Liver (tissue), 9 donors: Measurements from ENCODE around the gene ACTN4. TPM values are rescaled to one million over a fixed set of nuclear protein-coding genes. Genes with fewer than 3 reads are reported as not detected.

Experiments used
- DNase-seq: peaks from one replicate; pipeline ENCODE4 v3.0.0-alpha.2; 2017; ENCODE audit warnings: low spot score
- H3K27ac ChIP-seq, 2 donors: one replicate each; pipeline ENCODE4 v1.7.0; 2013; ENCODE audit warnings: inconsistent platforms in 2 of 2, low read length in 2 of 2, control low read depth in 1 of 2, low read depth in 1 of 2, mild to moderate bottlenecking in 1 of 2
- H3K27me3 ChIP-seq, 4 donors: one replicate each; pipeline versions ENCODE4 v1.6.1 to v1.7.0; 2013; ENCODE audit warnings: low read length in 3 of 4, inconsistent platforms in 1 of 4, mild to moderate bottlenecking in 1 of 4, moderate library complexity in 1 of 4; ENCODE audit not compliant: control insufficient read depth in 4 of 4, insufficient read depth in 4 of 4
- H3K36me3 ChIP-seq, 4 donors: one replicate each; pipeline versions ENCODE4 v1.6.1 to v1.7.0; 2013; ENCODE audit warnings: low read length in 3 of 4, mild to moderate bottlenecking in 3 of 4, low read depth in 1 of 4, moderate library complexity in 1 of 4; ENCODE audit not compliant: control insufficient read depth in 4 of 4, insufficient read depth in 3 of 4
- H3K4me1 ChIP-seq, 4 donors: one replicate each; pipeline versions ENCODE4 v1.6.1 to v1.7.0; 2013; ENCODE audit warnings: low read length in 3 of 4, mild to moderate bottlenecking in 3 of 4, moderate library complexity in 1 of 4; ENCODE audit not compliant: control insufficient read depth in 4 of 4, insufficient read depth in 4 of 4
- H3K4me3 ChIP-seq, 3 donors: one replicate each; pipeline versions ENCODE4 v1.6.1 to v1.7.0; 2013; ENCODE audit warnings: low read length in 3 of 3, control low read depth in 1 of 3, low read depth in 1 of 3, mild to moderate bottlenecking in 1 of 3
- H3K9ac ChIP-seq, 2 donors: one replicate each; pipeline ENCODE4 v1.7.0; 2013; ENCODE audit warnings: low read length in 2 of 2, mild to moderate bottlenecking in 2 of 2, moderate library complexity in 2 of 2, control low read depth in 1 of 2, low read depth in 1 of 2
- H3K9me3 ChIP-seq, 4 donors: one replicate each; pipeline versions ENCODE4 v1.6.1 to v1.7.0; 2013; ENCODE audit warnings: low read length in 3 of 4; ENCODE audit not compliant: control insufficient read depth in 4 of 4
- ATF3 ChIP-seq: IDR thresholded peaks from 2 replicates; pipeline ENCODE4 v1.6.1; 2016; ENCODE audit warnings: antibody characterized with exemption
- EGR1 ChIP-seq, 2 donors: IDR thresholded peaks; 2 replicates each; pipeline ENCODE4 v1.6.1; 2016 to 2018; ENCODE audit warnings: antibody characterized with exemption in 2 of 2, low read depth in 2 of 2
- FOXA1 ChIP-seq: IDR thresholded peaks from 2 replicates; pipeline ENCODE4 v1.6.1; 2016; ENCODE audit warnings: antibody characterized with exemption
- FOXA2 ChIP-seq: IDR thresholded peaks from 2 replicates; pipeline ENCODE4 v1.6.1; 2016; ENCODE audit warnings: antibody characterized with exemption
- GABPA ChIP-seq, 2 donors: IDR thresholded peaks in 1 of 2; conservative IDR thresholded peaks in 1 of 2; 2 replicates each; pipeline ENCODE4 v1.6.1; 2016; ENCODE audit warnings: antibody characterized with exemption in 2 of 2, mild to moderate bottlenecking in 1 of 2, moderate library complexity in 1 of 2
- HNF4A ChIP-seq, 2 donors: conservative IDR thresholded peaks; 2 replicates each; pipeline ENCODE4 v1.6.1; 2016; ENCODE audit warnings: antibody characterized with exemption in 2 of 2, mild to moderate bottlenecking in 2 of 2
- HNF4G ChIP-seq: IDR thresholded peaks from 2 replicates; pipeline ENCODE4 v1.6.1; 2016; ENCODE audit warnings: antibody characterized with exemption
- JUND ChIP-seq, 2 donors: IDR thresholded peaks; 2 replicates each; pipeline ENCODE4 v1.6.1; 2016; ENCODE audit warnings: antibody characterized with exemption in 2 of 2
- NR2F2 ChIP-seq: IDR thresholded peaks from 2 replicates; pipeline ENCODE4 v1.6.1; 2016; ENCODE audit warnings: antibody characterized with exemption
- RAD21 ChIP-seq, 2 donors: IDR thresholded peaks; 2 replicates each; pipeline ENCODE4 v1.6.1; 2016; ENCODE audit warnings: antibody characterized with exemption in 2 of 2, mild to moderate bottlenecking in 2 of 2
- REST ChIP-seq: IDR thresholded peaks from 2 replicates; pipeline ENCODE4 v1.6.1; 2016; ENCODE audit warnings: antibody characterized with exemption, mild to moderate bottlenecking
- RXRA ChIP-seq, 2 donors: IDR thresholded peaks; 2 replicates each; pipeline ENCODE4 v1.6.1; 2017 to 2018; ENCODE audit warnings: antibody characterized with exemption in 2 of 2, mild to moderate bottlenecking in 1 of 2
- SP1 ChIP-seq: IDR thresholded peaks from 2 replicates; pipeline ENCODE4 v1.6.1; 2018; ENCODE audit warnings: antibody characterized with exemption, mild to moderate bottlenecking
- TAF1 ChIP-seq: conservative IDR thresholded peaks from 2 replicates; pipeline ENCODE4 v1.6.1; 2016; ENCODE audit warnings: antibody characterized with exemption, mild to moderate bottlenecking
- YY1 ChIP-seq: IDR thresholded peaks from 2 replicates; pipeline ENCODE4 v1.6.1; 2016; ENCODE audit warnings: antibody characterized with exemption, mild to moderate bottlenecking
- ZBTB33 ChIP-seq: IDR thresholded peaks from 2 replicates; pipeline ENCODE4 v1.6.1; 2016; ENCODE audit warnings: antibody characterized with exemption
- WGBS: extraction: QIAGEN DNeasy Blood & Tissue Kit; methylation state at CpG from one replicate; pipeline ENCODE4 v1.1.7; 2013; 5-methylcytosine and 5-hydroxymethylcytosine counted together
- polyA plus RNA-seq, 2 donors: library from polyadenylated mRNA; stranded (reverse) in 1 of 2; unstranded in 1 of 2; fragments of 200-250 nt in 1 of 2; fragments of >200 nt in 1 of 2; fragmentation: Nextera tagmentation in 1 of 2; extraction: Ambion mirVana in 1 of 2; gene quantifications; one replicate each; pipeline versions ENCODE4 v1.2.1 to v1.2.3, GENCODE V29; 2013 to 2015
- total RNA-seq, 2 donors: library from RNA; depleted of rRNA; stranded (reverse); fragments of >200 nt; gene quantifications; one replicate each; pipeline ENCODE4 v1.2.3, GENCODE V29; 2014
- TF ChIP-seq, protein P1 (sequence below): fragments of 150-350 bp; IDR thresholded peaks from 2 replicates; pipeline ENCODE4 v1.5.1; 2017; ENCODE audit warnings: improper control_type of control experiment, low read depth, low read length; ENCODE audit not compliant: missing input control
- donor health status: healthy.
- donor health status: healthy.
- donor health status: healthy.
- donor health status: healthy.
- donor health status: healthy.

Gene ACTN4
- total and polyA plus RNA-seq, 4 donors = 35.4 to 164 (median 98.7) TPM

DNA sequence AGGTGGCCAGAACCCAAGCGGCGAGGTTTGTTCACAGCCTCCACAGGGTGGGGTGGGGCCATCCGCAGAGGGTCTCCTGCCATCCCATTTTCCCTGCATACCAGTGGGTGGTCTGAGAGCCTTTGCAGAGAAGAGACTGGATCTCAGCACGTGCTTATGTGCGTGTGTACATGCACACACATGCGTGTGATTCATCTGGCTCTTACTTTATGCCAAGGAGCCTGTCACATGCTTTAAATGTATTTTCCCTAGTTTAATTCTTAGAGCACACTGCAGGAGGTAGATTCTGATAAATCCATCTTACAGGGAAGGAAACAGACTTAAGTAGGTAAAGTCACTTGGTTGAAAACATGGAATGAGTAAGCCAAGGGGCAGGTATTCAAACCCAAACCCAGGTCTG is 49.7 kb downstream of the ACTN4 start:
- no peak for TF ChIP-seq NR2F2
- no peak for TF ChIP-seq REST
- no peak for TF ChIP-seq ATF3
- TF ChIP-seq FOXA1 = no peak
- TF ChIP-seq HNF4A (conservative IDR thresholded peaks at IDR 0.05) = no peak
- TF ChIP-seq RAD21 (IDR thresholded peaks at IDR 0.05) = no peak
- TF ChIP-seq RXRA (IDR thresholded peaks at IDR 0.05) = no peak
- TF ChIP-seq SP1 = no peak
- no peak for TF ChIP-seq ZBTB33
- TF ChIP-seq, protein P1, sequence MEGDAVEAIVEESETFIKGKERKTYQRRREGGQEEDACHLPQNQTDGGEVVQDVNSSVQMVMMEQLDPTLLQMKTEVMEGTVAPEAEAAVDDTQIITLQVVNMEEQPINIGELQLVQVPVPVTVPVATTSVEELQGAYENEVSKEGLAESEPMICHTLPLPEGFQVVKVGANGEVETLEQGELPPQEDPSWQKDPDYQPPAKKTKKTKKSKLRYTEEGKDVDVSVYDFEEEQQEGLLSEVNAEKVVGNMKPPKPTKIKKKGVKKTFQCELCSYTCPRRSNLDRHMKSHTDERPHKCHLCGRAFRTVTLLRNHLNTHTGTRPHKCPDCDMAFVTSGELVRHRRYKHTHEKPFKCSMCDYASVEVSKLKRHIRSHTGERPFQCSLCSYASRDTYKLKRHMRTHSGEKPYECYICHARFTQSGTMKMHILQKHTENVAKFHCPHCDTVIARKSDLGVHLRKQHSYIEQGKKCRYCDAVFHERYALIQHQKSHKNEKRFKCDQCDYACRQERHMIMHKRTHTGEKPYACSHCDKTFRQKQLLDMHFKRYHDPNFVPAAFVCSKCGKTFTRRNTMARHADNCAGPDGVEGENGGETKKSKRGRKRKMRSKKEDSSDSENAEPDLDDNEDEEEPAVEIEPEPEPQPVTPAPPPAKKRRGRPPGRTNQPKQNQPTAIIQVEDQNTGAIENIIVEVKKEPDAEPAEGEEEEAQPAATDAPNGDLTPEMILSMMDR = no peak
- no peak for TF ChIP-seq EGR1 (IDR thresholded peaks at IDR 0.05; ENCODE audit: low read depth in 2 of 2)
- TF ChIP-seq GABPA (IDR thresholded peaks at IDR 0.05 in 1 of 2, conservative IDR thresholded peaks at IDR 0.05 in 1 of 2) = no peak
- TF ChIP-seq YY1 = no peak
- TF ChIP-seq HNF4G = no peak
- TF ChIP-seq JUND (IDR thresholded peaks at IDR 0.05) = no peak
- Histone ChIP-seq H3K36me3 (peaks cover 0 to 1% (median 0%) of the 10 kb centered on the region in 4 donors), H3K27ac (no peak overlapping the region), H3K9ac (no peak overlapping the region), H3K27me3 (no peaks in the 10 kb centered on the region), H3K4me3 (no peak overlapping the region), H3K9me3 (no peaks in the 10 kb centered on the region), H3K4me1 (peaks cover 24 to 91% (median 71%) of the 10 kb centered on the region in 4 donors)
- no peak for DNase-seq
- WGBS = 94% methylated on average over 6 of the region's 6 CpGs

DNA sequence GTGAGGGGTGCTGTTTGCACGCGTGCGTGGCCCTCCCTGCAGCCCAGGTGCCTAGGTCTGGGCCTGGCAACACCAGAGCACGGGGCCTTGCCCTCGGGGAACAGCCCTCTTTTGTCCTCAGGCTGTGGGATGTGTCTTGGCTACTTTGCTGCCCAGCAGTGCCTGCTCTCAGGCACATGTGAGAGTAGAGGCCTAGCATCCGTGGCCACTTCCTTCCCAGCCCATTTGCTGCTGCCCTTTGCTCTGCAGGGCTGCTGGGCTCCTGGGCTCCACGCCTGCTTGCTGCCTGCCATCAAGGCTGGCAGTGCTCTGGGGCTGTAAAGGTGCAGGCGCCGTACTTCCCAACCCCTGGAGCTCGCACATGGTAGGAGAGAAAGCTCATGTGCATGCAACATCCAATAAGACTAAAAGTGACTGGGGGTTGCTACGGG is 50.2 kb downstream of the ACTN4 start:
- no peak for DNase-seq
- 76% methylated on average over 11 of the region's 11 CpGs for WGBS
- no peaks in the 10 kb centered on the region for H3K9me3 ChIP-seq
- H3K9ac ChIP-seq = no peak overlapping the region
- no peaks in the 10 kb centered on the region for H3K27me3 ChIP-seq
- H3K4me3 ChIP-seq = no peak overlapping the region
- no peak overlapping the region for H3K27ac ChIP-seq
- peaks cover 24 to 87% (median 71%) of the 10 kb centered on the region in 4 donors for H3K4me1 ChIP-seq
- TF ChIP-seq GABPA (IDR thresholded peaks at IDR 0.05 in 1 of 2, conservative IDR thresholded peaks at IDR 0.05 in 1 of 2) (no peak), FOXA2 (no peak), REST (no peak), TAF1 (no peak)
- H3K36me3 ChIP-seq = peaks cover 0 to 1% (median under 1%) of the 10 kb centered on the region in 4 donors
